ENCODE results near the gene NID1.
A peak's percentile ranks its signal among the peaks of the same experiment; 100 is the strongest.
"Not testable (repeated sequence)": the region's sequence is repeated elsewhere in the genome, so short reads cannot be mapped to it uniquely, and the experiment has no call there.

The NID1 gene

DNA sequence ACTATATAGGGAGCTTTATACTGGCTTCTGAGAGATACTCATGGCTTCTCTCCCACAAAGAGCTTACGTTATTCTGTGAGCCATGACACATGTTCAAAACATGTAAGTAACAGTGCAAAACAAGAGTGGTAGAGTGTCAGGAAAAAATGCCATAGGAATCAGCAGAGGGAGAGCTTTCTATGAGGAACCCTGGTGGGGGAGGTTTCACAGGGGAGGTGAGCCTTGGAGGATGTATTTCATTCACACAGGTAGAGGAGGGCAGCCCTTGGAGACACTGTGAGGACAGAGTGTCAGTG, 125.5 kb downstream of the NID1 start:
- Mint-ChIP-seq H3K4me3 (no peak overlapping the region), H3K4me1 (peaks cover 27% of the 10 kb centered on the region), H3K27me3 (no peaks in the 10 kb centered on the region), H3K9me3 (no peaks in the 10 kb centered on the region), H3K27ac (no peak overlapping the region), H3K36me3 (no peaks in the 10 kb centered on the region)

DNA sequence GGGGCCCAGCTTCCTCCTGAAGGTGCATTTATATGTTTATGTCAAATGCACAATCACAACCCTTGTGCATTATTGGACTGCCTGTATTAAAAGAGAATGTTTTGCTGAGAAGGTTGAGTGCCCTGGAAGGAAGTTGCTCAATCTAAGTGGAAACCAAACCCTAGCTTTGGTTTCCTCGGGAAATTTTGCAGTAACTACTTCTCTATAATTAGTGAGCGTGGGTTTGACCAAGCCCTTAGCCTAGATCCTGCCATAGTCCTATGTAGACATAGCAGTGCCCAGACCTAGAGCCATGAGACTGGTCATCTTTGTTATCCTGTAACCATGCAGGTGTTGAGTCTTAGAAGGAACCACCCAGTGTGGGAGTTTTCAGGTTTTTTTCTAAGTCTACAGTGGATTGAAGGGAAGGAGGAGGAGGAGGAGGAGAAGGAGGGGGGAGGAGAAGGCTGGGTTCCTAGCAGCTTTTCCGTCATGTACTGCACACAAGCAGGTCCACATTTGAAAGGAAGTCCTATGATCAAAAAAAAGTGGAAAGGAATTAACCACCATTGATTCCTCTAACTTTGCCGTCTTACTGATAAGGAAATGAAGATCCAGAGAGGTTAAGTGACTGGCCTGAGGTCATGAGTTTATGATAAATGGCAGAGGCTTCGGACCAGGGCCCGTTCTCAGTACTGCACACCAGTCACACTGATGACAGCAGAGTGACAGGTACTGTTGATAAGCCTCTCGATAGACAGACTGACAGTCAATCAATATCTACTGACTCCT, 126.0 kb downstream of the NID1 start:
- H3K4me3 Mint-ChIP-seq = no peak overlapping the region
- peaks cover 27% of the 10 kb centered on the region for H3K4me1 Mint-ChIP-seq
- H3K27ac Mint-ChIP-seq = no peak overlapping the region
- H3K27me3 Mint-ChIP-seq = no peaks in the 10 kb centered on the region
- no peaks in the 10 kb centered on the region for H3K9me3 Mint-ChIP-seq
- H3K36me3 Mint-ChIP-seq = no peaks in the 10 kb centered on the region

- no peak overlapping the region for H3K4me3 Mint-ChIP-seq
- H3K9me3 Mint-ChIP-seq = no peaks in the 10 kb centered on the region
- H3K27ac Mint-ChIP-seq = no peak overlapping the region
- peaks cover 27% of the 10 kb centered on the region for H3K4me1 Mint-ChIP-seq
- no peaks in the 10 kb centered on the region for H3K36me3 Mint-ChIP-seq
- H3K27me3 Mint-ChIP-seq = no peaks in the 10 kb centered on the region
Measured at GRCh38 chr1:235937123-235937522, 127.8 kb downstream of the NID1 start.

DNA sequence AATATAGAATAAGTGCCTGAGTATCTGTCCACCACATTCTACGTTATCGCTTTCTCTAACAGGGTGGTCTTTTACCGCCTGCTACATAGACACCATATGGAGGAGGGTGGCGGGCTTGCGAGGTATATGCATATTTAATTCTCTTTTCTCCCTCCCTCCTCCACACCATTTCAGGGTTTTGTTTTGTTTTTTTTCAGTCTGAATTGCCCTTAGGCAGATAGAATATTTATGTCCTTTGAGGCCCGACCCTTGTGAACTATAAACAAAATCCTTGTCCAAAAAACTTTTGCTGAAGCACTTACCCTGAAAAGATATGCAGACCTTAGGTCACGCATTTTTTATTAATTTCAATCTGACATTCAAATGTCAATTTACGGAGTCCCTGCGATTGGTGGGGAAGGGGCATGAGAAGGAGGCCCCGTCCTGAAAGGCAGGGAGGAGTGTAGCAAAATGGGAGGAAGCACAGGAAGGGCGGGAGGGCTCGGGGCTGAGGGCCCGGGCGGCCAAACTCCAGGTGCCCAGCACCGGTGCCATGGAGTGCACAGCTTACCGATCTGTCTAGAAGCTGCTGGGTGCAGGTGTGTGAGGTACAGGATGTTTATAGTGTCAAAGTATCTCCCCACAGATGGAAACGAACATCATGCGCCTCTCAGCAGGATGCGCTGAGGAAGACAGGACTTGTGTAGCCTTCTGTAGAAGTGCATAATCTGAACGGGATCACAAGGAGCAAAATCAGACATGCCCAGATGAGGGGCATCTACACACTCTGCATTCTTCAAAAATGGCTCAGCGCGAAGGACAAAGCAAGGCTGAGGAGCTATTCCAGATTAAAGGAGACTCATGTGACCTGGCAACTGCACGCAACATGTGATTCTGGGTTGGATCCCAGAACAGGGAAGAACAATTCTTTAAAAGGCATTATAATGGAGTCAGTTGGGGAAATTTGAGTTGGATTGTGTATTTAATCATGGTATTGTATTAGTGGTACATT, 129.4 kb downstream of the NID1 start:
- Mint-ChIP-seq H3K27me3 (no peaks in the 10 kb centered on the region), H3K27ac (no peak overlapping the region)

DNA sequence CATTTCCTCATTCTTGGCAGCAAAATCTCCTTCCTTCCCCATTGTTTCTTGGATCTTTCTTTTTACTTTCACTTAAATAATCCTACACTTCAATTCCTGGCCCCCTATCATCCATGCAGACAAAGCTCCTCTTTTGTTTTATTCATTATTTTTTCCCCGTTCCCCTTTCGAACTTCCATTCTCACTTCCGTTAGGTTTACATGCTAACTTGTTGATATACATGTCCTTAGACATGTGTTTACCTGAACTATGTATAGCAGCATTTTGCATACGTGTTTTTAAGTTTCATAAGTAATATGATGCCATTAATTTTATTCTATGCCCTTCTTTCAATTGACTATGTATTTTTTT, 131.1 kb downstream of the NID1 start:
- H3K36me3 Mint-ChIP-seq = no peaks in the 10 kb centered on the region
- no peaks in the 10 kb centered on the region for H3K27me3 Mint-ChIP-seq
- H3K27ac Mint-ChIP-seq = no peak overlapping the region
- H3K4me1 Mint-ChIP-seq = peaks cover 24% of the 10 kb centered on the region
- no peaks in the 10 kb centered on the region for H3K9me3 Mint-ChIP-seq
- no peak overlapping the region for H3K4me3 Mint-ChIP-seq

More for the DNA sequence above, 129.4 kb downstream of the NID1 start:
- no peak overlapping the region for H3K4me3 Mint-ChIP-seq
- no peaks in the 10 kb centered on the region for H3K9me3 Mint-ChIP-seq
- peaks cover 33% of the 10 kb centered on the region for H3K4me1 Mint-ChIP-seq
- H3K36me3 Mint-ChIP-seq = no peaks in the 10 kb centered on the region

GRCh38 chr1:235933017-235933765, 131.7 kb downstream of the NID1 start:
- H3K4me3 Mint-ChIP-seq = no peak overlapping the region
- H3K9me3 Mint-ChIP-seq = no peaks in the 10 kb centered on the region
- no peaks in the 10 kb centered on the region for H3K36me3 Mint-ChIP-seq
- no peaks in the 10 kb centered on the region for H3K27me3 Mint-ChIP-seq
- H3K27ac Mint-ChIP-seq = no peak overlapping the region
- H3K4me1 Mint-ChIP-seq = peaks cover 20% of the 10 kb centered on the region

DNA sequence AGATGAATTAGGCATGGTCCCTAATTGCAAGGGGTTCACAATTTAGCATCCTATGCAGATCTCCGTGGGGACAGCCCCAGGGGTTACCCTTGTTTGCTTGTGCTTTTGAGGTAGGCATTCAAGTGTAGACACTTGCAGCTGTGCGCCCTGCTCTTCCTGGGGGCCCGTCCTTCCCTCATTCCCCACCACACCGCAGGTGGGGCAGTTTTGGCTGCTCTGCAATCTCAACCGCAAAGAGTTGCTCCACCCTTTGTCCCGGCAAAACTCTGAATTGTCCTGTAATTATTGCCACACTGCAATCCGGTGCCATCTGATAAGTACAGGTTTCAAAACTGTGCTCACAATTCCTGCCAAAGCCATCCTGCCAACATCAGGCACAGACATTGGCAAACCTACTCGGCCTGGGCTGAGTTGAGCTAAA, 132.8 kb downstream of the NID1 start:
- H3K4me3 Mint-ChIP-seq = no peak overlapping the region
- no peaks in the 10 kb centered on the region for H3K27me3 Mint-ChIP-seq
- H3K4me1 Mint-ChIP-seq = peaks cover 16% of the 10 kb centered on the region
- H3K9me3 Mint-ChIP-seq = no peaks in the 10 kb centered on the region
- no peaks in the 10 kb centered on the region for H3K36me3 Mint-ChIP-seq
- no peak overlapping the region for H3K27ac Mint-ChIP-seq

DNA sequence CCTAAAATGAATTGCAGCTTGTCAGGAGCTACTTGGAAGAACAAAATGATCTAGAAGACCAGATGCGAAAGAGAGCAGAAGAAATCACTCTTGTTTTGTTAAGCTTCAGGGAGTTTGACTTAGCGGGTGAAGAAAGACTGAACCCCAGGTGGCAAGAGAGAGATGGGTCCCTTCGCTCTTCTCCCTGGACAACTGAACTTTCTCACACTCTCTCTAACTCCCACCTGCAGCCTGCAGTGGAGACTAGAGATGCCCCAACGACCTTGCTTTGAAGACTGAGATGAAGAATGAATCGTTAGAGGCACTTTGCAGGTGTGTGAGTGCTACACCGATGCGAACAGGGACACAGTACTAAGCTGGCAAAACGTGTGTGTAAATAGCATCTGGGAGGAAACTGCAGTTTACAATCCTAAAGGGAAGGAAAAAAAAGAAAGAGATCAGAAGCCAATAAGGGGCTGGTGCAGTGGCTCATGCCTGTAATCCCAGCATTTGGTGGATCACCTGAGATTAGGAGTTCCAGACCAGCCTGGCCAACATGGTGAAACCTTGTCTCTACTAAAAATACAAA, 133.6 kb downstream of the NID1 start:
- Mint-ChIP-seq H3K27me3 (no peaks in the 10 kb centered on the region), H3K9me3 (no peaks in the 10 kb centered on the region), H3K36me3 (no peaks in the 10 kb centered on the region), H3K27ac (no peak overlapping the region), H3K4me3 (no peak overlapping the region), H3K4me1 (peaks cover 12% of the 10 kb centered on the region)

- peaks cover 6% of the 10 kb centered on the region for H3K4me1 Mint-ChIP-seq
- H3K4me3 Mint-ChIP-seq = no peak overlapping the region
- H3K27ac Mint-ChIP-seq = peak overlapping the region; percentile 6
- no peaks in the 10 kb centered on the region for H3K36me3 Mint-ChIP-seq
- H3K27me3 Mint-ChIP-seq = no peaks in the 10 kb centered on the region
- H3K9me3 Mint-ChIP-seq = no peaks in the 10 kb centered on the region
Measured at GRCh38 chr1:235930543-235930942, 134.3 kb downstream of the NID1 start.

- Mint-ChIP-seq H3K9me3 (no peaks in the 10 kb centered on the region), H3K36me3 (no peaks in the 10 kb centered on the region)
Measured at GRCh38 chr1:235929216-235929615, 135.7 kb downstream of the NID1 start.

DNA sequence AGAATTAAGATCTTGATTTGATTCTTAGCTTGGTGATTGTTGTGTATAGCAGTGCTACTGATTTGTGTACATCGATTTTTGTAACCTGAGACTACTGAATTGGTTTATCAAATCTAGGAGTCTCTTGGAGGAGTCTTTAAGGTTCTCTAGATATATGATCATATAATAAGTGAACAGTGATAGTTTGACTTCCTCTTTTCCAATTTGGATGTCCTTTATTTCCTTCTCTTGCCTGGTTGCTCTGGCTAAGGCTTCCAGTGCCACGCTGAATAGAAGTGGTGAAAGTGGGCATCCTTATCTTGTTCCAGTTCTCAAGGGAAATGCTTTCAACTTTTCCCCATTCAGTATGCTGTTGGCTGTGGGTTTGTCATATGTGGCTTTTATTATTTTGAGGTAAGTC, 136.7 kb downstream of the NID1 start:
- Mint-ChIP-seq H3K27me3 (no peaks in the 10 kb centered on the region), H3K9me3 (no peaks in the 10 kb centered on the region), H3K27ac (no peak overlapping the region), H3K36me3 (no peaks in the 10 kb centered on the region), H3K4me3 (no peak overlapping the region), H3K4me1 (peaks cover 18% of the 10 kb centered on the region)

More at GRCh38 chr1:235929216-235929615, 135.7 kb downstream of the NID1 start:
- H3K4me1 Mint-ChIP-seq = peaks cover 9% of the 10 kb centered on the region
- H3K4me3 Mint-ChIP-seq = no peak overlapping the region
- no peak overlapping the region for H3K27ac Mint-ChIP-seq
- no peaks in the 10 kb centered on the region for H3K27me3 Mint-ChIP-seq

DNA sequence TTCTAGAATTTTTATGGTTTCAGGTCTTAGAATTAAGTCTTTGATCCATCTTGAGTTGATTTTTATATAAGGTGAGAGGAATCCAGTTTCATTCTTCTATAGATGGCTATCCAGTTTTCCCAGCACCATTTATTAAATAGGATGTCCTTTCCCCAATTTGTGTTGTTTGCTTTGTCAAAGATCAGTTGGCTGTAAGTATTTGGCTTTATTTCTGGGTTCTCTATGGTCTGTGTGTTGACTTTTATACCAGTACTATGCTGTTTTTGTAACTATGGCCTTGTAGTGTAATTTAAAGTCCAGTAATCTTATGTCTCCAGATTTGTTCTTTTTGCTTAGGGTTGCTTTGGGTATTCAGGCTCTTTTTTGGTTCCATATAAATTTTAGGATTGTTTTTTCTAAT, 137.3 kb downstream of the NID1 start:
- not testable (repeated sequence) for H3K36me3 Mint-ChIP-seq, H3K27me3 Mint-ChIP-seq, H3K9me3 Mint-ChIP-seq, H3K4me3 Mint-ChIP-seq, H3K27ac Mint-ChIP-seq
- peaks cover 25% of the 10 kb centered on the region for H3K4me1 Mint-ChIP-seq
